GM23248 (cell line): ENCODE measurements around the gene ISCA1.
"Not testable (repeated sequence)": the region's sequence is repeated elsewhere in the genome, so short reads cannot be mapped to it uniquely, and the experiment has no call there.

Source experiments
- EZH2 ChIP-seq: fragments of 200-600 bp; sonication (generic); IDR thresholded peaks from 2 replicates; pipeline ENCODE4 v1.6.1; 2018; ENCODE audit warnings: antibody characterized with exemption, mild to moderate bottlenecking; ENCODE audit not compliant: insufficient read depth, poor library complexity, severe bottlenecking
- EZH2phosphoT487 ChIP-seq: fragments of 200-600 bp; sonication (generic); IDR thresholded peaks from 2 replicates; pipeline ENCODE4 v1.6.1; 2018; ENCODE audit warnings: antibody characterized with exemption, moderate library complexity, mild to moderate bottlenecking, low read depth; ENCODE audit not compliant: insufficient read depth

DNA sequence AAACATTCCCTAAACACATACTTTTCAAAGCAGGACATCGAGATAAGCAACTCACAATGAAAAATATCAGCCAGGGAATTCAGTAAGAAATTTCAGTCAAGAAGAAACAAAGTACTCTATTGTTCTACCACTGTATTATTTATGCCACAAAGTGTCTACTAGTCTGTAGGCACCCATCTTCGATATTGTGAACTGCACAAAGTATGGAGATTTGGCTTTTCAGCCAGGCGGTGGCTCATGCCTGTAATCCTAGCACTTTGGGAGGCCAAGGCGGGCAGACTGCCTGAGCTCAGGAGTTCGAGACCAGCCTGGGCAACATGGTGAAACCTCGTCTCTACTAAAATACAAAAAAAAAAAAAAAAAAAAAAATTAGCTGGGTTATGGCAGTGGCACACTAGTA, 8.0 kb upstream of the ISCA1 start:
- not testable (repeated sequence) for TF ChIP-seq EZH2phosphoT487, EZH2
